ENCODE data around the gene USP3.

The USP3 gene

GRCh38 chr15:63504247-63504978 lies at the start of gene USP3:
Gene USP3, plus strand, starts transcription at chr15:63504593. Its CDS starts 147 bp downstream, at chr15:63504740.
- DNase-seq, result peak; percentile 94

GRCh38 chr15:63456258-63456657 lies 48.1 kb upstream of the USP3 start:
- DNase-seq, result no peak

- no peak for DNase-seq
Observed at GRCh38 chr15:63457379-63457778, 47.0 kb upstream of the USP3 start.

- DNase-seq, result no peak
Observed at GRCh38 chr15:63458026-63458425, 46.4 kb upstream of the USP3 start.

- no peak for DNase-seq
Observed at GRCh38 chr15:63458794-63459395, 45.5 kb upstream of the USP3 start.

GRCh38 chr15:63460210-63461155 lies 43.9 kb upstream of the USP3 start:
- no peak for DNase-seq

- no peak for DNase-seq
Observed at GRCh38 chr15:63461230-63461985, 43.0 kb upstream of the USP3 start.

GRCh38 chr15:63462088-63462487 lies 42.3 kb upstream of the USP3 start:
- DNase-seq, result peak; percentile 48

- DNase-seq, result no peak
Observed at GRCh38 chr15:63463036-63463435, 41.4 kb upstream of the USP3 start.

- no peak for DNase-seq
Observed at GRCh38 chr15:63463793-63464192, 40.6 kb upstream of the USP3 start.

- peak; percentile 48 for DNase-seq
Observed at GRCh38 chr15:63465104-63465503, 39.3 kb upstream of the USP3 start.

GRCh38 chr15:63466378-63467192 lies 37.8 kb upstream of the USP3 start:
- peak; percentile 60 for DNase-seq

GRCh38 chr15:63469190-63469589 lies 35.2 kb upstream of the USP3 start:
- DNase-seq, result no peak

- no peak for DNase-seq
Observed at GRCh38 chr15:63469984-63470383, 34.4 kb upstream of the USP3 start.

GRCh38 chr15:63473007-63473748 lies 31.2 kb upstream of the USP3 start:
- no peak for DNase-seq

- no peak for DNase-seq
Observed at GRCh38 chr15:63473749-63473998, 30.7 kb upstream of the USP3 start.

- DNase-seq, result peak; percentile 80
Observed at GRCh38 chr15:63473999-63474809, 30.2 kb upstream of the USP3 start.

- no peak for DNase-seq
Observed at GRCh38 chr15:63474810-63475316, 29.5 kb upstream of the USP3 start.

- no peak for DNase-seq
Observed at GRCh38 chr15:63475707-63476106, 28.7 kb upstream of the USP3 start.

- DNase-seq, result peak; percentile 97
Observed at GRCh38 chr15:63476229-63476632, 28.2 kb upstream of the USP3 start.
